AG04449 (cell line): ENCODE results near the gene PLXNA4.

Source experiments
- CTCF ChIA-PET: fragments of 350-600 bp; formaldehyde crosslinking; extraction: SDS; loops from one replicate; lab custom pipeline; 2021; ENCODE audit warnings: antibody characterized with exemption; lab: Yijun Ruan, JAX
- POLR2A ChIA-PET: fragments of 400-600, 350-600 bp; formaldehyde crosslinking; extraction: SDS; loops from one replicate; lab custom pipeline; 2020; ENCODE audit warnings: antibody characterized with exemption, inconsistent platforms; lab: Yijun Ruan, JAX
- DNase-seq: peaks from one replicate; pipeline ENCODE4 v3.0.0-alpha.2; 2010; ENCODE audit warnings: low read depth, low spot score
- H3K4me3 ChIP-seq: 2 replicates; pipeline ENCODE4 v1.5.1; 2011; ENCODE audit warnings: low read depth, mild to moderate bottlenecking, control low read depth, low read length
- TF ChIP-seq, protein P1 (sequence below): IDR thresholded peaks from one replicate; pipeline ENCODE4 v1.5.1; 2011; ENCODE audit warnings: mild to moderate bottlenecking, moderate library complexity, low read length, control low read depth, inconsistent platforms; ENCODE audit not compliant: insufficient read depth; ENCODE audit errors: missing control alignments

The PLXNA4 gene

GRCh38 chr7:132258231-132258630, 318.0 kb downstream of the PLXNA4 start:
- DNase-seq = no peak
- TF ChIP-seq, protein P1, sequence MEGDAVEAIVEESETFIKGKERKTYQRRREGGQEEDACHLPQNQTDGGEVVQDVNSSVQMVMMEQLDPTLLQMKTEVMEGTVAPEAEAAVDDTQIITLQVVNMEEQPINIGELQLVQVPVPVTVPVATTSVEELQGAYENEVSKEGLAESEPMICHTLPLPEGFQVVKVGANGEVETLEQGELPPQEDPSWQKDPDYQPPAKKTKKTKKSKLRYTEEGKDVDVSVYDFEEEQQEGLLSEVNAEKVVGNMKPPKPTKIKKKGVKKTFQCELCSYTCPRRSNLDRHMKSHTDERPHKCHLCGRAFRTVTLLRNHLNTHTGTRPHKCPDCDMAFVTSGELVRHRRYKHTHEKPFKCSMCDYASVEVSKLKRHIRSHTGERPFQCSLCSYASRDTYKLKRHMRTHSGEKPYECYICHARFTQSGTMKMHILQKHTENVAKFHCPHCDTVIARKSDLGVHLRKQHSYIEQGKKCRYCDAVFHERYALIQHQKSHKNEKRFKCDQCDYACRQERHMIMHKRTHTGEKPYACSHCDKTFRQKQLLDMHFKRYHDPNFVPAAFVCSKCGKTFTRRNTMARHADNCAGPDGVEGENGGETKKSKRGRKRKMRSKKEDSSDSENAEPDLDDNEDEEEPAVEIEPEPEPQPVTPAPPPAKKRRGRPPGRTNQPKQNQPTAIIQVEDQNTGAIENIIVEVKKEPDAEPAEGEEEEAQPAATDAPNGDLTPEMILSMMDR = no peak
- CTCF ChIA-PET = interaction anchor here (1.0 to 1.6 kb wide), 2 partner anchors 313 to 400 kb away, joined by 3 to 5 read pairs; no protein-coding TSS in a partner anchor
- H3K4me3 ChIP-seq = no peak overlapping the region
- POLR2A ChIA-PET = no interaction called here

GRCh38 chr7:132257253-132257652, 319.0 kb downstream of the PLXNA4 start:
- H3K4me3 ChIP-seq = no peak overlapping the region
- ChIA-PET POLR2A (no interaction called here), CTCF (interaction anchor here (1.6 kb wide), 1 partner anchor 399 kb away, joined by 5 read pairs; no protein-coding TSS in a partner anchor)
- TF ChIP-seq, protein P1 = no peak
- DNase-seq = no peak

DNA sequence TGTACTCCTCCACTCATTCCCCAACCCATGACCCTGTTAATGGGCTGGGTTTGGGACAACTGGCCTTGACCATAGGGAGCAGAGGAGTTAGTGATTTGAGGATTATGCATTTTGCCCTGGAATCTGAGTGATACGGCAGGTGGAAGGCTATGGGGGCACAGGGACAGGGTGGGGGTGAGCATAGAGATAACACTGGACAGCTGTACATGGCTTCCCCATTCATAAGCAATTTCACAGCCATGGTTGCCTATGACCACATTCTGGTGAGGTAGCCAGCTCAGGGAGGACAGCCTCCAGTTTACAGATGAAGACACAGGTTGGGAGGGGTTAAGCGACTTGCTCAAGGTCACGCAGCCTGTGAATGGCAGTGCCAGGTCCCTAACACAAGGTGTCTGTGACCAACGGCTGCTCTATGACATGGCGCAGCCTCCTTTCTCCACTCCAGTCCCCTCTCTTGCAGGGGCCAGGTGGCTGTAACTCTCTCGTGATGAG, 319.5 kb downstream of the PLXNA4 start:
- POLR2A ChIA-PET = no interaction called here
- TF ChIP-seq, protein P1 = no peak
- no peak for DNase-seq
- H3K4me3 ChIP-seq = no peak overlapping the region
- CTCF ChIA-PET = no interaction called here

GRCh38 chr7:132255898-132256297, 320.4 kb downstream of the PLXNA4 start:
- no peak for DNase-seq
- ChIA-PET CTCF (interaction anchor here (3.0 kb wide), 1 partner anchor 567 kb away, joined by 6 read pairs; no protein-coding TSS in a partner anchor), POLR2A (no interaction called here)
- TF ChIP-seq, protein P1 = no peak
- no peak overlapping the region for H3K4me3 ChIP-seq

DNA sequence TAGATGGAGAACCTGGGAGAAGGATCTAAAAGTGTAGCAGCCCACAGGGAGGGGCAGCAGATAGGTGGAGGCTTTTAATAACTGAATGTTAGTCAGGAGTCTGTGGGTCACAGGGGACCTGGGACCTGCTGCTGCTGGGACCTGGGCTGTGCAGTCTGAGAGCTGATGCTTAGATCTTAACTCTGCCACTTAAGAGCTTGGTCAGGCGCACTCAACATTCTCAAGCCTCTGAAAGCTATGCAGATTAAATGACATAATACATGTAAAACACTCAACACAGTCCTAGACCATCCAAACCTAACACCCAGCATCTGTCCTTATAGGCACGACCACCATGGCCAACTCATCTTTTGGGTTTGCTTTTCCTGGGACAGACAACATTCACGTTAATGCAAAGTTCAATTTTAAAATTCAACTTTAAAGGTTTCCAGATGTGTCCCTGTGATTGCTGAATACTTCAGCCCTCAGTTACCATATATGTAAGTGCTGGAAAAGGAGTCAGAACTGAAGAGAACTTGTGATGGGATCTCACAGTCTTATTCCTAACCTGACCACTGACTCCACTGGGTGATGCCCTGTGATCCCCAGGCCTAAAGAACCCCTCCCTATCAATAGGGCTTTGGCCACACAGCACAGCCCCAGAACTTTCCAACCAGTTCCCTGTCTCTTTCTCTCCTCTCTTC, 321.0 kb downstream of the PLXNA4 start:
- TF ChIP-seq, protein P1 = no peak
- no peak for DNase-seq
- ChIA-PET CTCF (interaction anchor here (1.2 to 6.0 kb wide), 3 partner anchors 311 to 566 kb away, joined by 3 to 55 read pairs (median 6); no protein-coding TSS in a partner anchor), POLR2A (no interaction called here)
- no peak overlapping the region for H3K4me3 ChIP-seq

GRCh38 chr7:132254455-132254854, 321.8 kb downstream of the PLXNA4 start:
- ChIA-PET CTCF (interaction anchor here (1.2 to 6.0 kb wide), 3 partner anchors 310 to 565 kb away, joined by 3 to 55 read pairs (median 6); no protein-coding TSS in a partner anchor), POLR2A (interaction anchor here (0.7 kb wide), 1 partner anchor 138 kb away, joined by 3 read pairs; no protein-coding TSS in a partner anchor)
- TF ChIP-seq, protein P1 = no peak
- no peak overlapping the region for H3K4me3 ChIP-seq
- DNase-seq = no peak
